Measurements from ENCODE around the gene NOS1AP.

NOS1AP gene

DNA sequence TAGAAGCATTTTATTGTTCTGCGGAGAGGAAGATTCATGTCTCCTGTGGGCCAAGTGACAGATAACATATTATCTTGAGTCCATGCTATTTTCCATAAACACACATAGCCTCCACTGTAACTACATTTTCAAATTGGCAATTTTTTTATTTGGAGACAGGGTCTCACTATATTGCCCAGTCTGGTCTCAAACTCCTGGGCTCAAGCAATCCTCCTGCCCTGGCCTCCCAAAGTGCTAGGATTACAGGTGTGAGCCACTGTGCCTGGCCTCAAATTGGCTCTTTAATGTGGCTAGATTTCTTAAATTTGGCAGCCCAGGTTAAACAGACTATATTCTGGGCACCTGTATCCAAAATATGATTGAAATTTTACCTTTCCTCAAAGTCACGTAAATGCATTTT is 13.8 kb downstream of the NOS1AP start:
- TF ChIP-seq POU2F2 (IDR thresholded peaks at IDR 0.05; ENCODE audit: low read depth, low read length), result no peak
- no peak for TF ChIP-seq POLR2A (IDR thresholded peaks at IDR 0.05; ENCODE audit: low read depth, low read length)
- no peak for TF ChIP-seq TAF1 (IDR thresholded peaks at IDR 0.05; ENCODE audit: low read depth, low read length)
- TF ChIP-seq POLR2AphosphoS5 (IDR thresholded peaks at IDR 0.05; ENCODE audit: low read depth, low read length), result no peak
- no peak for TF ChIP-seq SPI1 (IDR thresholded peaks at IDR 0.05; ENCODE audit: low read depth, low read length)
- no peak for TF ChIP-seq PAX5 (IDR thresholded peaks at IDR 0.05; ENCODE audit: insufficient read depth, low read length, severe bottlenecking)
- no peak for FAIRE-seq
- no peak for DNase-seq (ENCODE audit: insufficient read length, low spot score)

DNA sequence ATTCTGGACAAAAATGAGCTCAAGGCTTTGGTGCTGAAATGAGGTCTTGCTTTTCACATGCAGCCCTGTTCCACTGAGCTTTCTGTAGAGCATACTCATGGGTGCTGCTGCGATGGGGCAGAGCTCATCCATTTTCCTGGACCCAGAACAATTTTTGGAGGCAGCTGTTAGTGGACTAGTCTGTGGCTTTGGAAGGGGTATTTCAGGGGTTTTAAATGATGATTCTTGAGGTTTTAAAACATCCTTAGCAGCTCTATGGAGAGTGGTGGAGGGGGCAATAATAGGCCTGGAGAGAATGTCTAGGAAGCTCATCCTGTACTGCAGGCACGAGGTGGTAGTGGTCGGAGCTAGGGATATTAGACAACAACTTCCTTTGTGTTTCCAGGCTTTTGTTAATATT is 16.5 kb downstream of the NOS1AP start:
- no peak for DNase-seq (ENCODE audit: insufficient read length, low spot score)
- TF ChIP-seq PAX5 (IDR thresholded peaks at IDR 0.05; ENCODE audit: insufficient read depth, low read length, severe bottlenecking) (no peak), TAF1 (IDR thresholded peaks at IDR 0.05; ENCODE audit: low read depth, low read length) (no peak), POLR2A (IDR thresholded peaks at IDR 0.05; ENCODE audit: low read depth, low read length) (no peak), POLR2AphosphoS5 (IDR thresholded peaks at IDR 0.05; ENCODE audit: low read depth, low read length) (no peak), SPI1 (IDR thresholded peaks at IDR 0.05; ENCODE audit: low read depth, low read length) (no peak), POU2F2 (IDR thresholded peaks at IDR 0.05; ENCODE audit: low read depth, low read length) (no peak)
- FAIRE-seq, result no peak

DNA sequence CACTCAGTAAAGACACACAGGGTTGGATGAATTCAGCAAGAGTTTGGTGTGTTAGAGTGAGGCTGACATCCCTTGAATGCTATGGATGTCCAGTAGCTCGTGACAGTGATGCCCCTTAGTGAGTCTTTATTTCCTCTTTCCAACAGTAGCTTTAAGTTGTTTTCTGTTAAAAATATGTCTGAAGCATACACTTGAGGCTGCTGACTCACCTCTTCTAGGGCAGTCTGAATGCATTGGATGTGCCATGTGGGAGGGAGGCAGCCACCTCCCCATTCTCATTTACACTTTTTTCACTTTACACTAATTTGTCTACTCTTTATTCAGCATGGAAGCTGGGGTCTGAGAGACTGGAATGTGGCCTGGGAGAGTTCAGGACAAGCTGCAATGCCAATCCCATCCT is 17.6 kb downstream of the NOS1AP start:
- TF ChIP-seq POLR2AphosphoS5 (IDR thresholded peaks at IDR 0.05; ENCODE audit: low read depth, low read length) (no peak), PAX5 (IDR thresholded peaks at IDR 0.05; ENCODE audit: insufficient read depth, low read length, severe bottlenecking) (no peak), POU2F2 (IDR thresholded peaks at IDR 0.05; ENCODE audit: low read depth, low read length) (no peak), POLR2A (IDR thresholded peaks at IDR 0.05; ENCODE audit: low read depth, low read length) (no peak), SPI1 (IDR thresholded peaks at IDR 0.05; ENCODE audit: low read depth, low read length) (no peak), TAF1 (IDR thresholded peaks at IDR 0.05; ENCODE audit: low read depth, low read length) (no peak)
- FAIRE-seq (no peak), DNase-seq (ENCODE audit: insufficient read length, low spot score) (no peak)

DNA sequence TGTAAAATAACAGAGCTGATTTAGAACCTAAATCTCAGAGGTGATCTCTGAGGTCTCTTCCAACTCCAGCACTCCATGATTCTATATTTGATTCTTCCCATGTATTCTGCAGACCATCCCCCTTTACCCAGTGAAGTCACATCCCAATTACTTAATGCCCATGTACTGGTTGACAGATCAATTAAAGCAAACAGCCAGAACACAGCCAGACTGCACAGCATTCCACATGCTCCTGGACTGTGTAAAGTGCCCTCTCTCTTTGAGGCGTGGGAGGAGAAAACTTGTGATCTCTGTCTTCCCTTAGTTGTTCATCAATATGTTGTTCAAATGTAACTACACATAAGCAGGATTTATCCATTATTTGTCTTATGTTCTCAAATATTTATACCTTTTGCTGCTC is 18.1 kb downstream of the NOS1AP start:
- DNase-seq (ENCODE audit: insufficient read length, low spot score) (no peak), FAIRE-seq (no peak)
- TF ChIP-seq SPI1 (IDR thresholded peaks at IDR 0.05; ENCODE audit: low read depth, low read length), result no peak
- TF ChIP-seq POU2F2 (IDR thresholded peaks at IDR 0.05; ENCODE audit: low read depth, low read length), result no peak
- TF ChIP-seq TAF1 (IDR thresholded peaks at IDR 0.05; ENCODE audit: low read depth, low read length), result no peak
- TF ChIP-seq PAX5 (IDR thresholded peaks at IDR 0.05; ENCODE audit: insufficient read depth, low read length, severe bottlenecking), result no peak
- no peak for TF ChIP-seq POLR2AphosphoS5 (IDR thresholded peaks at IDR 0.05; ENCODE audit: low read depth, low read length)
- no peak for TF ChIP-seq POLR2A (IDR thresholded peaks at IDR 0.05; ENCODE audit: low read depth, low read length)

DNA sequence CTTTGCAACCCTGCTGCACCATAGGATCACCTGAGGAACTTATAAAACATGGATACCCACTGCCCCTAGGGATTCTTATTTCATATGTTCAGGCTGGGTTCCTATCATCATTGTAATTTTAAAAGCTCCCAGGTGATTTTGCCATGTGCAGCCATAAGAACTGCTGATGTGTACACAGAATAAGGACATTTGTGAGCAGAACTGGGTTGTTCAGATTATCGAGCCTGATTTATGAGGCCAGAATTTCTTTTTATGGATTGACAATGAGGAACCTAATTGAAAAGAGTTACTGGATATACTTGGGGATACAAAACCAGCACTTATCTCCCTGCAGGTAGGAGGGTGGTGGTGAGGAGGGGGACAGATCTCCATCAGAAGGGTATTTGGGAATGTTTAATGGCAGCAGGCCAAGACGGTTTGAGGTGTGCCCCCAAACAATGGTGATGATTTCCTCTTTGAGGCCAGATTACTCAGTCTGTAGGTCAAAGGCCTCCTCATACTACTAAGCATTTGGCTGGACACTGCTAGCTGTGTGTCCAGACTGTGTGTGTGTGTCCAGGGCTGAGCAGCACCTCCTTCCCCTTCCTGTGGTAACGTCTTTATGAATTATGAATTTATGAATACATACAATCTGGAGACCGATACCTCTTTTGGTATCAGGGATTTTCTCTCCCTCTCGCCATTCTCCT is 18.9 kb downstream of the NOS1AP start:
- TF ChIP-seq POLR2A (IDR thresholded peaks at IDR 0.05; ENCODE audit: low read depth, low read length) (no peak), POU2F2 (IDR thresholded peaks at IDR 0.05; ENCODE audit: low read depth, low read length) (no peak), TAF1 (IDR thresholded peaks at IDR 0.05; ENCODE audit: low read depth, low read length) (no peak), POLR2AphosphoS5 (IDR thresholded peaks at IDR 0.05; ENCODE audit: low read depth, low read length) (no peak), SPI1 (IDR thresholded peaks at IDR 0.05; ENCODE audit: low read depth, low read length) (no peak), PAX5 (IDR thresholded peaks at IDR 0.05; ENCODE audit: insufficient read depth, low read length, severe bottlenecking) (no peak)
- FAIRE-seq (no peak), DNase-seq (ENCODE audit: insufficient read length, low spot score) (no peak)

DNA sequence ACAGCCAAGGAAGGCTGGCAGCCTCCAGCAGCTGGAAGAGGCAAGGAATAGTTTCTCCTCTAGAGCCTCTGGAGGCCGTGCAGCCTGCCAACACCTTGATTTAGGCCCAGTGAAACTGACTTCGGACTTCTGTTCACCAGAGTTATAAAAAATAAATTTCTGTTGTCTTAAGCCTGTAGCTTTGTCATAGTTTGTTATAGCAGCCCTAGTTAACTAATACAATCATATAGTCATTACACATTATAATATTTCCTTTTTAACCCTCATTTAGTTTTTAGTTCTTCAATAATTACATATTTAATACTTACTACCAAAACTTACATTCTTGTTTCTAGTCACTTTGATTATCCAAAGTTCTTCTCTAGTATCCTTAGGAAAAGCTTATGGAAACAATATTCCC is 20.3 kb downstream of the NOS1AP start:
- no peak for DNase-seq (ENCODE audit: insufficient read length, low spot score)
- TF ChIP-seq POLR2AphosphoS5 (IDR thresholded peaks at IDR 0.05; ENCODE audit: low read depth, low read length) (no peak), POU2F2 (IDR thresholded peaks at IDR 0.05; ENCODE audit: low read depth, low read length) (no peak), POLR2A (IDR thresholded peaks at IDR 0.05; ENCODE audit: low read depth, low read length) (no peak), SPI1 (IDR thresholded peaks at IDR 0.05; ENCODE audit: low read depth, low read length) (no peak), TAF1 (IDR thresholded peaks at IDR 0.05; ENCODE audit: low read depth, low read length) (no peak), PAX5 (IDR thresholded peaks at IDR 0.05; ENCODE audit: insufficient read depth, low read length, severe bottlenecking) (no peak)
- no peak for FAIRE-seq

DNA sequence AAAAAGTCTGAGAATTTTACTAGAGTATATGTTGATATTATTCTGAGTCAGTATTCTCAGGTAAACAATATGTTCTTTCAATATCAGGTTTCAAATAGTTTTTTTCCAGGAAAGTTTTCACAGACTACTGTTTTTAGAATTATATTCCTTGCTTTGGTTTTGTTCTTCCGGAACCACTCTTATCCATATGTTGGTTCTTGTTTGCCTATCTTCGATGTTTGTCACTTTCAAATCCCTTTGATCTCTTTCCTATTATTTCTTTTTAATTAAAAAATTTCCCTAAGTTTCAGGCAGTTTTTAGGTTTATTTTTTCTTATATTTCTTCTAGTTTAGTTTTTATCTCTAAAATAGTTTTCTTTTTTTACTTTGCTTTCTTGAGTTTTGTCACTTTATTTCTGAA is 20.9 kb downstream of the NOS1AP start:
- DNase-seq (ENCODE audit: insufficient read length, low spot score) (no peak), FAIRE-seq (no peak)
- TF ChIP-seq POLR2AphosphoS5 (IDR thresholded peaks at IDR 0.05; ENCODE audit: low read depth, low read length) (no peak), PAX5 (IDR thresholded peaks at IDR 0.05; ENCODE audit: insufficient read depth, low read length, severe bottlenecking) (no peak), POU2F2 (IDR thresholded peaks at IDR 0.05; ENCODE audit: low read depth, low read length) (no peak), TAF1 (IDR thresholded peaks at IDR 0.05; ENCODE audit: low read depth, low read length) (no peak), SPI1 (IDR thresholded peaks at IDR 0.05; ENCODE audit: low read depth, low read length) (no peak), POLR2A (IDR thresholded peaks at IDR 0.05; ENCODE audit: low read depth, low read length) (no peak)

DNA sequence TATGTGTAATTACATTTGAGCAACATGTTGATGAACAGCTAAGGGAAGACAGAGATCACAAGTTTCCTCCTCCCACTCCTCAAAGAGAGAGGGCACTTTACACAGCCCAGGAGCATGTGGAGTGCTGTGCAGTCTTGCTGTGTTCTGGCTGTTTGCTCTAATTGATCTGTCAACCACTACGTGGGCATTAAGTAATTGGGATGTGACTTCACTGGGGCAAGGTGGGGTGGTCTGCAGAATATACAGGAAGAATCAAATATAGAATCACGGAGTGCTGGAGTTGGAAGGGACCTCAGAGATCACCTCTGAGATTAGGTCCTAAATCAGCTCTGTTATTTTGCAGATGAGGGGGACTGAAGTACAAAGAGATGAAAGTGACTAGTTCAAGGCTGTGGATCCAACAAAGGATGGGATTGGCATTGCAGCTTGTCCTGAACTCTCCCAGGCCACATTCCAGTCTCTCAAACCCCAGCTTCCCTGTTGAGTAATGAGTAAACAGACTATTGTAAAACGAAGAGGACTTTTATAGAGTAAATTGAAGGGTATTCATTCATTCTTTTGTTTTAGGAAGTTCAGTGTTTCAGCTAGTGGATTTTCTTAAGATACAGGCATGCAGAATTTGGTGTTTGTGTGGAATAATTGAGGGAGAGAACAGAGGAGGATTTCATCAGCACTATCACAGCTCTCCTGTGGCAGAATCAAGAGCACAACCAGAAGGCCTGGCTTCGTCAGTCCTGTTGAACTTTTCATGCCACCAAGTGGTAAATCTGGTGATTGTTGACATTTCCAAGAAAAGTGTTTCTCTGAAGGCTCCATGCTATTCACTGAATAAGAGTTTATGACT is 22.4 kb downstream of the NOS1AP start:
- DNase-seq (ENCODE audit: insufficient read length, low spot score) (no peak), FAIRE-seq (no peak)
- no peak for TF ChIP-seq PAX5 (IDR thresholded peaks at IDR 0.05; ENCODE audit: insufficient read depth, low read length, severe bottlenecking)
- no peak for TF ChIP-seq POLR2A (IDR thresholded peaks at IDR 0.05; ENCODE audit: low read depth, low read length)
- no peak for TF ChIP-seq POU2F2 (IDR thresholded peaks at IDR 0.05; ENCODE audit: low read depth, low read length)
- TF ChIP-seq SPI1 (IDR thresholded peaks at IDR 0.05; ENCODE audit: low read depth, low read length), result no peak
- no peak for TF ChIP-seq TAF1 (IDR thresholded peaks at IDR 0.05; ENCODE audit: low read depth, low read length)
- no peak for TF ChIP-seq POLR2AphosphoS5 (IDR thresholded peaks at IDR 0.05; ENCODE audit: low read depth, low read length)

DNA sequence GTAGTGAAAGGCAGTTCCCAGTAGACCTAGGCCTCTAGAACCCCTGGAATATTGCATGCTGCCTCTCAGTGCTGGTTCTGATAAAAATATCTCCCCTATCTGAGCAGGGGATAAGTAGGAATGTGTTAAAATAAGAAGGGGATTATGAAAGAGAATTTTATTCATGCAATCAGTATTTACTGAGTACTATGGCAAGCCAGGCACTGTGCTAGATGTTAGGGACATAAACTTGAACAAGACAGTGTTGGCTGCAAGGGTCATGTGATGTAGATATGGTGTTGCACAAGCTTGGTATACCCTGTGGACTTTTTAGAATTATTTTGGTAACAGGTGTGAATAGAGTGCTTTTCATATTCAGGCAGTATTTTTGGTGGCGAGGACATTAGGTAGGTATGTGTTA is 23.6 kb downstream of the NOS1AP start:
- FAIRE-seq (no peak), DNase-seq (ENCODE audit: insufficient read length, low spot score) (no peak)
- TF ChIP-seq POLR2A (IDR thresholded peaks at IDR 0.05; ENCODE audit: low read depth, low read length) (no peak), TAF1 (IDR thresholded peaks at IDR 0.05; ENCODE audit: low read depth, low read length) (no peak), POU2F2 (IDR thresholded peaks at IDR 0.05; ENCODE audit: low read depth, low read length) (no peak), SPI1 (IDR thresholded peaks at IDR 0.05; ENCODE audit: low read depth, low read length) (no peak), PAX5 (IDR thresholded peaks at IDR 0.05; ENCODE audit: insufficient read depth, low read length, severe bottlenecking) (no peak), POLR2AphosphoS5 (IDR thresholded peaks at IDR 0.05; ENCODE audit: low read depth, low read length) (no peak)
